HG03103 (cell line): Measurements from ENCODE around the gene GDI1.

Source experiments
- ATAC-seq: cut with Tn5 transposase; IDR thresholded peaks from one replicate; pipeline ENCODE4 v1.9.1; 2021; ENCODE audit warnings: low read depth; ENCODE audit not compliant: unreplicated experiment

GDI1 gene

DNA sequence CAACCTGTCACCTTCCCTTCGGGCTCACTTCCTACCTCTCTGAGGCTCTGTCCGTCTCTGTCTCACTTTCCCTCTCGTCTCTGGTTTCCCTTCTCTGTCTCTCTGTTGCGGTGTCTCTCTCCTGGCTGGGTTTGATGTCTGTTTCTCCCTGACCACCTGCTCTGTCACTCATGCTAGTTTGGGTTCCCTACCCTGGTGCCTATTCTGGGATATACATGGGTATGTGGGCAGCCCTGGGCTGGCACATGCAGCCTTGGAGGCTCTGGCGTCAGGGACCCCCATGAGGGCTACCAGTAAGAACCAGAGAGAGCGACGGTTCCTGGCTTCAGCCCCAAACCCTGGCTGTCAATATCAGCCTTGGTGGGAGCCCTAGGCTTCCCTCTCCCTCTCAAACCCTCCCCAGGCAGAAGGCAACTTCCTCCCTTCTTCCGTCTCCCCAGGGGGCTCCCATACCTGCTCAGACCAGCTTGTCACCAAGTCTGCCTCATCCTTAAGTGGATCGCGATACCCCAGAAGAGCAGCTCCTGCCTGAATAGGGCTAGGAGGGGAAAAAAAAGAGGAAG is 28.2 kb upstream of the GDI1 start:
- no peak for ATAC-seq

DNA sequence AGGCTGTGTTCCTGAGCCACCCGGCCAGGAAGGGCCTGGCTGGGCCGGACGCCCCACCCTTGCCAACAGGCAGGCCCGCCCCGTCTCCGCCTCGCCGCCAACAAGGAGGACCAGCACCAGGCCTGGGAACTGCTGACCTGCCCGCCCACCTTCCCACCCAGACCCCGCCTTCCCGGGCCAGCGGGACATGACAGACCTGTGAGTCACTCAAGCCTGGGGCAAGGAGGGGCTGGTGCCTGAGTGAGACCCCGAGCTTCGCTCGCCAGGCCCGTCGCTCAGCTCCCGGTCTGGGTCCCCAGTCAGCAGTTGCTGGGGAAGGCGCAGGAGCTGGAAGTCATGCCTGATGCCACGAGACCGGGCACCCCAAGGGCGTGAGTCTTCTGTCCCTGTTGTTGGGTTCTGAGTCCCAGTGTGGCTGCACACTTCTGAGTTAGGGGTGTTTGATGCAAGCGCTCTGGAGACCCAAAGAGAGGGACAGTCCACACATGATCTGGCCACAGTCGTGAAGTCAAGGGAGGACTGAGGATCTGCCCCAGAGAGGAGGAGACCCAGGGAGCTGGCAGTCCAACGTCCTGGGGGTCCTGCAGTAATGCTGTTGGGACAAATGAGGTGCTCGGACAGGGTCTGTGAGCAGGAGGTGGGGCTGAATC is 27.6 kb upstream of the GDI1 start, which contains the start of gene DNASE1L1:
Gene DNASE1L1 (minus strand): TSS at position 33 of the 650 bp plus-strand sequence. CDS start 3,686 bp downstream, outside the sequence.
- no peak for ATAC-seq

DNA sequence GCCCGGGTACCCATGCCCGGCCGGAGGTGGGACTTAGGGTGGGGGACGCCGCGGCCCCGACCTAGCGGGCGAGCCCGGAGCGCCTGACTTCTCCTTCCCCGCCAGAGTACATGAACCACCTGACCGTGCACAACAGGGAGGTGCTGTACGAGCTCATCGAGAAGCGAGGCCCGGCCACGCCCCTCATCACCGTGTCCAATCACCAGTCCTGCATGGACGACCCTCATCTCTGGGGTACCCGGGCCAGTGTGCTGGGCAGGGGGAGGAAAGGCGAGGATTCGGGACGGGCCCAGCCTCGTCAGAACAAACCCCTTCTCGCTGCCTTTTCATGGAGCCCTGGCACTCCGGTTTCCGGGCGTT is 25.0 kb upstream of the GDI1 start:
- ATAC-seq, result peak; percentile 72

DNA sequence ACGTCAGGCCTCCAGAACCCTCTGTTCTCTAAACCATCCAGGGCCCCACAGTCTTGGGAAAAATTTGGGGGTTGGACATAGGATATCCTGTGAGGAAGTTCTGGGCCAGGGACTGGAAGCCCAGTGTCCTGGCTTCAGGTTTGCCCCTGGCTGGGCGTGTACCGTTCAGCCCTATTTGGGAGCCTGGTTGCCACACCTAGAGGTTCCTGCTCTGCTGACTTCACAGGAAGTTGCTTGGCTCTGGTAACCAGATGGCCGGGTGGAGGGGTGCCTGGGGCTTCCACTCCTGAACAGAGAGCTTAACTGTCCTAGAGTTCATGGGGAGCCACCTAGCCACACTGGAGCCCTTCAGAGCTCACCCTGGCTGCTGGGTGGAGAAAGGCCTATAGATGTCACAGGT is 24.5 kb upstream of the GDI1 start:
- no peak for ATAC-seq

DNA sequence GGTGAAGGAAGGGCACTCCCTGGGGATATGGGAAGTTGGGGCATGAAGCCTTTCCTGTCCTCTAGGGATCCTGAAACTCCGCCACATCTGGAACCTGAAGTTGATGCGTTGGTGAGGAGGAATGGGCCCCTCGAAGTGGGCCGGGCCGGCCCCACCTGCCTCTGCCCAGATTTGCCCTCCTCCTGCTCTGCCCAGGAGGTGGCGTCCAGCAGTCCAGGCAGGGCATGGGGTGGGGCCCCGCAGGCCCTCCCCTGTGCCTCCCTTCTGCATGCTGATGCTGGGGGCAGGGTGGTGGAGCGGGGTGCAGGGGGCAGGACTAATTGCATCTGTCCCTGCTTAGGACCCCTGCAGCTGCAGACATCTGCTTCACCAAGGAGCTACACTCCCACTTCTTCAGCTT is 23.8 kb upstream of the GDI1 start:
- ATAC-seq, result no peak

DNA sequence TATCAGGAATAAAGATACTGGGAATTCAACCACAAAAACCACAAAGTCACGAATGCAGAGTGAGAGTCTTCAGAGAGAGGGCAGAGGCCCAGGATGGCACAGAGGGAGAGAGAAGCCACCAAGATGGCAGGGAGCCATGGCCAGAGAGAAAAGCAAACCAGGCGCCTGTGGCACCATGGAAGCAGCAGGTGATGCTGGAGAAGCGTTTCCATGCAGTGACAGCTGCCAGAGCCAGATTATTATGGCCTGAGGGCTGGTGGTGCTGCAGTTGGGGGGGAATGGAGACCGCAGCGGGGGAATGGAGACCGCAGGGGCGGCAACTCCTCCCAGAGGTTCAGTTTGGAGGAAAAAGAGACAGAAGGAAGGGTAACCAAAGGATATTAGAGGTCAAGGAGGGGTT is 19.8 kb upstream of the GDI1 start:
- ATAC-seq, result no peak

DNA sequence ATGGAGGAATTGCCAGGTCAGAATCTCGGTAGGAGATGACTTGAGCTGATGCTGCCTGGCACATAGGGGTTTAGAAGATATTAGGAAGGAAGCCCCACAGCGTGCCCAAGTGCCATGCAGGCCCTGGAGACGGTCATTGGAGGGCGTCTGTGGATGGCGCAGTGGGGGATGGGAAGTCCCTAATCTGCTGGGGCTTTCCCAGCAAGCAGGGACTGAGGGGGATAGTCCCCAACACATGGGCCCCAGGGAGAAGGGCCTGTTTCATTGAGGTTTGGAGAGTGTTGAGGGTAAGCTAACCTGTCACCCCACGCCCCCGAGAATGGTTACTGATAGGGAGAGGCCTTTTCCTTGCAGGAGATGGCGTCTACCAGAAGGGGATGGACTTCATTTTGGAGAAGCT is 17.8 kb upstream of the GDI1 start:
- no peak for ATAC-seq

DNA sequence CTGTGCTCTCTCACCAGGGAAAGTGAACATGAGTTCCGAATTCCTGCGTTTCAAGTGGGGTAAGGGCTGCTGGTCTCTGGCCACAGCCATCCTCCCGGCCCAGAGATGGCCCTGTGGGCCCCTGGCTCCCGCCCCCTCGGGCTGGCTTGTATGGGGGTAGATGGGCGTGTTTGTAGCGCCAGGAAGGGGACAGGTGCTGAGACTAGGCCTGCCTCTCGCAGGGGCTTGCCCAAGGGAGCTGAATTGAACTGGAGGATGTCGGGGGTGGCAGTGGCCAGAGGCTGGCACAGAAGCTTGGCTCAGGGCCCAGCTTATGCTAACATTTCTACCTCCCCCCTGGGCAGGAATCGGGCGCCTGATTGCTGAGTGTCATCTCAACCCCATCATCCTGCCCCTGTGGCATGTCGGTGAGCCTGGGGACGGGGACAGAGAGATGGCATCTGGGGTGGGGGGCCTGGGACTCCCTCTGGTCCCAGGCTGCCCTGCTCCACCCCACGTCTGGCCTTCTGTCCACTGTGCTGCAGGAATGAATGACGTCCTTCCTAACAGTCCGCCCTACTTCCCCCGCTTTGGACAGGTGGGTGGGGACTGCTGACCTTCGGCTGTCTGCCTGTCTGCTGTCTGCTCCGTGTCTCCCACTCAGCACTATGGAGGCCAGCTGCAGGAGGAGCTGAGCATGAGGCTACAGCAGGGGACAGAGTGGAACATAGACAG is 17.1 kb upstream of the GDI1 start:
- no peak for ATAC-seq

DNA sequence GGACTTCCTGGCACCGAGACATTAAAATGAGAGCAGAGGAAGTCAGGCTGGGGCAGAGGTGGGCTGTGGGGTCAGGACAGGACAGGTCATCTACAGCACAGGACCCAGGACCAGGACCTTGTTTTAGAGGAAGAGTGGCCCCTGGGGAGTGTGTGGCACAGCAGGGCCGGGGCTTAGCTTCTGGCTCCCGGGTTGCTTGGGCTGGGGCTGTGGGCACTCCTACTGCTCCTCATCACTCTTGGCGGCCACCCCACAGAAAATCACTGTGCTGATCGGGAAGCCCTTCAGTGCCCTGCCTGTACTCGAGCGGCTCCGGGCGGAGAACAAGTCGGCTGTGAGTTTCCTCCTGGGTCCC is 16.6 kb upstream of the GDI1 start:
- no peak for ATAC-seq

DNA sequence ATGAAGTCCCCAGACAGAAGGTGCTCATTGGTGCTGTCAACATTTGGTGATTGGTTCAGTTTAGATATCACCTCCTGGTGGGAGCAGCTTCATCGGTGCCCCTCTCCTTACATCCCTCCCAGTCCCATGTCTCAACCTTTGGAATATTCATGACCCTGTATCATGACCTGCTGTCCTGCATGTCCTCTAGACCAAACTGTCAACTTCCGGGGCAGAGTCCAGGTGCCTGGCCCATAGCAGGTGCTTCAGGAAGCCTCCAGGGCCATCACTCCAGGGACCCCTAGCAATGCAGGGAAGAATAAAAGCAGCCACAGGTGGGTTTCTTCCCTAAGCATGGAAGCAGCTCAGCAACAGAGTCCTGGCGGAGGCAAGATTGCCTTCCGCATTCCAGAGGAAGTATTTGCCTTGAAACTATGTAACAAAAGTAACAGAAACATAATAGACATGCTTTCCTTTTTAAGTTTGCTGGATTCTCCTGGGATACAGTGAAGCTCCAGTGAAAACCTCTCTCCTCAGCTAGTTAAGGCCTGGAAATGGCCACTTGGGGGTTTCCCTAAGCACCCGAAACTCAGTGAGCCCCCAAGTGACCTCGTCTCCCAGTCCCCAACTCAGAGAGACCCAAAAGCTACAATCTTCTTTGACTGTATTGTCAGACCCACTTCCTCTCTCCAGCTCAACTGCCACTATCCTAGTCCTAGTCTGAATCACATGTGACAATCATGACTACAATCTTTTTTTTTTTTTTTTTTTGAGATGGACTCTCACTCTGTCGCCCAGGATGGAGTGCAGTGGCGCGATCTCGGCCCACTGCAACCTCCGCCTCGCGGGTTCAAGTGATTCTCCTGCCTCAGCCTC is 9.8 kb upstream of the GDI1 start:
- no peak for ATAC-seq

DNA sequence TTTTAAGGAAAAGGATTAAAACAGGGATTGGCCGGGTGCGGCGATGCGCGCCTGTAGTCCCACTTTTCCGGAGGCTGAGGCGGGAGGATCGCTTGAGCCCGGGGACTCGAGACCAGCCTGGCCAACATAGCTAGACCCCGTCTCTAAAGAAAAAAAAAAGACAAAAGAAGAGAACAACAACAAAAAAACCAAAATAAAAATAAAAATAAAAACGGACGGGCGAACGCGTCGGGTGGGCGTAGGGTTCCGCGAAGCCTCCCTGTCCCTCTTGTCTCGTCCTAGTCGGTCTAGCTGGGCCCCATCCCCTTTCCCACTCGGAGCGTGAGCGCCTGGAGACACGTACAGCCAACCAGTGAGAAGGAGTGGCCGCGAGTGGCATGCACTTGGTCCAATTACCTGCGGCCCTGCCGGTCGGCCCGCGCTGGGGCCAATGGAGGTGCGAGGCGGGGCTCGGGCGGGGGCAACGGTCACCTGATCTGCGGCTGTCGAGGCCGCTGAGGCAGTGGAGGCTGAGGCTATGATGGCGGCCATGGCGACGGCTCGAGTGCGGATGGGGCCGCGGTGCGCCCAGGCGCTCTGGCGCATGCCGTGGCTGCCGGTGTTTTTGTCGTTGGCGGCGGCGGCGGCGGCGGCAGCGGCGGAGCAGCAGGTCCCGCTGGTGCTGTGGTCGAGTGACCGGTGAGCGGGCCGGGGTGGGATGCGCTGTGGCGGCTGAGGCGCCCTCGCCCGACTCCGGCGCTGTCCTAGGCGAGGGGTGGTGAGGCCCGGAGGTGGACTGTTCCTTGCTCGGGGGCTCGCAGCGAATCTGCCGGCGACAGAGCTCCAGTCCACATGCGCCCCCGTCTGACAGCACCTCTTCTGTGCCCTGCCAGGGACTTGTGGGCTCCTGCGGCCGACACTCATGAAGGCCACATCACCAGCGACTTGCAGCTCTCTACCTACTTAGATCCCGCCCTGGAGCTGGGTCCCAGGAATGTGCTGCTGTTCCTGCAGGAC is 8.5 kb upstream of the GDI1 start, which contains the start of gene ATP6AP1:
Gene ATP6AP1 (plus strand): TSS at position 502 of the 996 bp plus-strand sequence. CDS start 16 bp downstream, at position 518.
- peak; percentile 96 for ATAC-seq

DNA sequence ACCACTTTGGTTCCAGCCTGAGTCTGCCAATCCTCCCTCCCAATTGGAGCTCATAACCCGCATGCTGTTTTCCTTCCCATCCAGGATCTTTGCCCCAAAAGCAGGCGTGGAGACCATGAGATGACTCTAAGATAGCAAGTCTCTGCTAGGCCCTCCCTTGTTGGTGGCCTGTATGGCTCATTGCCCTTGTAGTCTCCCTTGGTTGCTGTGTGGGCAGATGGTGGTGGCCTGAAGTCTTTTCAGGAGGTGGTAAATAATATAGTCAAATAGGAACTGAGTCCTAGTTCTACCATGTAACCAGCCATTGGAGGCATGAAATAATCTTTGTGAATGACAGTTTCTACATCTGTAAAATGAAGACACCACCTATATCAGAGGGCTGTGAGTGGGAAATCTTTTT is 7.2 kb upstream of the GDI1 start:
- no peak for ATAC-seq

DNA sequence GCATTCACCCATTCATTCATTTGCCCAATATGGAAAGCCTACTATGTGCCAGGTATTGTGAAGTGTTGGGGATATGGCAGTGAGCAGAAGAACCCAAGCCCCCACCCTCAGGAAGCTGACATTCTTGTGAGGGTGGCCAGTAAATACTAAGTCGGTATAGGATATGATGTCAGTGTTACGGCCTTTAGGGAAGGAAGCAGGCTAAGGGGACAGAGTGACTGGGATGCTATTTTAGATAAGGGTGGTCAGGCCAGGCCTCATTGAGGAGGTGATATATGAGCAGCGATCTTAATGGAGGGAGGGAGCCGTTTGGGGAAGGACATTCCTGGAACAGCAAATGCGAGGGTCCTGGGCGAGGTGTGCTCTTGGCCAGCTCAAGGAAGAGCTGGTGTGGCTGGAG is 6.5 kb upstream of the GDI1 start:
- ATAC-seq, result no peak

DNA sequence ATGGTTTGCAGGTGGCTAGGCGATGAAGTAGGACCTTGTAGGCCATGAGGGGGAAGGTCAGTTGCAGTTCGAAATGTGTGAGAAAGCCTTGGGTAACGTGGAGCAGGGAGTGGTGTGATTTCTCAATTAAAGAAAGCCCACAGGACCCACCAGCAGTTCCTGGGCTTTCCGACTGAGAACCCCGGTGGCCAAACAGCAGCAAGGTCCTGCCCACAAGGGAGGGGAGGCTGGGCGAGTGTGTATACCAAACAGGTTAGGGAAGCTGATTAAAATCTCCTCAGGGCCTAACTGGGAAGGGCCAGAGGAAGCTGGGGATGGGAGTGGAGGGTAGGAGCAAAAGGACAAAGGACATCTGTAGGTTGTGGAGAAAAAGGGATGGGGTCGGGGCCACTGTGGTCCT is 6.0 kb upstream of the GDI1 start:
- no peak for ATAC-seq

DNA sequence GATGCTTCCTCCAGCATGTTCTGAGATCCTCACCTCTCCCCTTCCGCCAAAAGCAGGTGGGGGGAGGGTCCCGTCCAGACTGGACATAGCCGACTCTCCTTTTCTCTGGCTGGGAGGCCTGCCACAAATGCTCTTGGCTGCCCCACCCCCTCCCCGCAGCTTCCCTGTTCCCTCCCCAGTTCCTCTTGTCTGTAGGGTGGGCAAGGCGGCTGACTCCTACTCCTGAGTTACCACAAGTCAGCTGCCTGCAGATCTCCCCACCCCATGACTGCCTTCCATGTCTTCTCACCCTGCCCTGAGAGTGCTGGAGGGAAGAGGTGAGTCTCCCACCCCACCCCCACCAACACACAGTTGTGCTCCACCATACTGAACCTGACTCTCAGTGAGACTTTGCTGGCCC is 5.6 kb upstream of the GDI1 start:
- no peak for ATAC-seq

DNA sequence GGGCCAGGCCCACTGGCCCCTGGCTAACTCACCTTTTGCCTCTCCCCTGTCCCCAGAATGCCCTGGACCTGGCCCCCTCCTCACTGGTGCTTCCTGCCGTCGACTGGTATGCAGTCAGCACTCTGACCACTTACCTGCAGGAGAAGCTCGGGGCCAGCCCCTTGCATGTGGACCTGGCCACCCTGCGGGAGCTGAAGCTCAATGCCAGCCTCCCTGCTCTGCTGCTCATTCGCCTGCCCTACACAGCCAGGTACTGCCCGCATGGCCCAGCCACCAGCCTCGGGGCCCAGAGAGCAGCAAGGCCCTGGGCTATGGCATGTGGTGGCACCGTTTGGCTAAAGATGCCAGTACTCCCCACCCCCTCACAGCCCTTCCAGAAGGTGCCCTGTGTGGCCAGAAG is 4.7 kb upstream of the GDI1 start:
- ATAC-seq, result no peak

DNA sequence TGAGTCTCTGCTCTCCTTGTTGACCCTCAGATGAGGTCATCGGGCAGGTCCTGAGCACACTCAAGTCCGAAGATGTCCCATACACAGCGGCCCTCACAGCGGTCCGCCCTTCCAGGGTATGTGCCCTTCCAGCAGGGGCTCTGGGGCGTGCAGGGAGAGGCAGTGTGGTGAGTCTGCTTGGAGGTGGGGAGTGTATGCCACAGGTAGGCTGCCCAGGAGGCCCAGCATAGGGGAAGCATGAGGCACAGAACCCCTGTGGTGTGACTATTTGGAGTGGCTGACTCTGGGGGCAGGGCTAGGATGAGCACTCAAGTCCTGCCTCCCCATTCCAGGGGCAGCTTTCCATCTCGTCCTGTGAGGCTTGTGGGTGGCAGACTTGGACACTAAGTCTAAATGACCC is 3.3 kb upstream of the GDI1 start:
- ATAC-seq, result no peak

DNA sequence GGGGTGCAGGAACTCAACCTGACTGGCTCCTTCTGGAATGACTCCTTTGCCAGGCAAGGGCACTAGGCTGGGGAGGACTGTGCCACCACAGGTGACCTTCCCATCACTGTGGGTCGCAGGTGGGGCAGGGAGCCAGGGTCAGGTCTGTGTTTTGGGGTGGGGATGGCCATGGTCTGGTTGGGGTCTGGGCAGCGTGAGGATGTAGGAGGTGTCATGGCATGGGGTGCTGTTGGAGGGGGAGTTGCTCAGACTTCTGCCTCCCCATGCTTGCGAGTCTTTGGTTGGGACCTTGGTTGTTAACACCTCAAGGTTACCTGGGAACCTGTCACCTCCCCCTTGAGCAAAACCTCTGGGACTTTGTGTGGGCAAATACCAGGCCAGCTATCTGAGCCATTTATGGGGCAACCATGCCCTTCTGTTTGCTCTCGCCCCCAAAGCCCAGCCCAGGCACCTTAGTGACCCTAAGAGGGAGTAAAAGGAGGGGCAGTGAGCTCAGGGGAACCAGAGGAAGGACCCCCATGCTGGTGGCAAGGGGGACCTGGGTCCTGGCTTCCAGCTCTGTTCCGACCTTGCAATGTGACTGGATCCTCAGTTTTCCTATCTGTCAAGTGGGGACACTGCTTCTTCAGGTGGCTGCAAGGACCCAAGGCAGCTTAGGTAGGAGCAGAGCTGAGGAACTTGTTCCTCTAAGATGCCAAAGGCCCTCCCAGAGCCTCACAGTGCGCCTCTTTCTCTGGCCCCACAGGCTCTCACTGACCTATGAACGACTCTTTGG is 2.4 kb upstream of the GDI1 start:
- ATAC-seq, result no peak

DNA sequence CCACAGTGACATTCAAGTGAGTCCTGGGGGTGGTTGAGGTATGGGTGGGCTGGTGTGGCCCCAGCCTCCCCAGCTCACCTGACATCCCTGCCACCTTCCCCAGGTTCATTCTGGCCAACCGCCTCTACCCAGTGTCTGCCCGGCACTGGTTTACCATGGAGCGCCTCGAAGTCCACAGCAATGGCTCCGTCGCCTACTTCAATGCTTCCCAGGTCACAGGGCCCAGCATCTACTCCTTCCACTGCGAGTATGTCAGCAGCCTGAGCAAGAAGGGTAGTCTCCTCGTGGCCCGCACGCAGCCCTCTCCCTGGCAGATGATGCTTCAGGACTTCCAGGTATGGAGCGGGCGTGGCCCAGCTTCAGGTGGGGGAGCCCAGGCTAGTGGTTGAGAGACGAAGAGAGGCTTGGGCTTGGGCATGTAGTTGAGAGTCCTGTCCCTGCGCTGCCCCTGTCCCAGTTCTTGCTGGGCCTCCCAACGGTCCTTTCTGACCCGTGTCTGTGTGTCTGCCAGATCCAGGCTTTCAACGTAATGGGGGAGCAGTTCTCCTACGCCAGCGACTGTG is 1.7 kb upstream of the GDI1 start:
- no peak for ATAC-seq
